BE2C (cell line): ENCODE data around the gene PJVK.

Experiments used
- DNase-seq: peaks from one replicate; pipeline ENCODE4 v3.0.0-alpha.2; 2020
- H3K27me3 ChIP-seq: fragments of 250-450 bp; sonication (Bioruptor Pico); 2 replicates; pipeline ENCODE4 v1.5.1; 2020; ENCODE audit warnings: mild to moderate bottlenecking
- H3K36me3 ChIP-seq: fragments of 250-450 bp; sonication (Bioruptor Pico); 2 replicates; pipeline ENCODE4 v1.5.1; 2020; ENCODE audit warnings: mild to moderate bottlenecking
- H3K4me1 ChIP-seq: fragments of 250-450 bp; sonication (Bioruptor Pico); 2 replicates; pipeline ENCODE4 v1.5.1; 2020
- H3K4me3 ChIP-seq: 2 replicates; pipeline ENCODE4 v1.5.1; 2011; ENCODE audit warnings: low read depth, low read length
- H3K9me3 ChIP-seq: fragments of 250-450 bp; sonication (Bioruptor Pico); 2 replicates; pipeline ENCODE4 v1.5.1; 2020
- CTCF ChIP-seq: IDR thresholded peaks from 2 replicates; pipeline ENCODE4 v1.5.1; 2012; ENCODE audit warnings: mild to moderate bottlenecking, low read depth, low read length

PJVK gene

GRCh38 chr2:178506949-178507348, 55.8 kb downstream of the PJVK start:
- DNase-seq, result no peak
- H3K27me3 ChIP-seq, result no peaks in the 10 kb centered on the region
- TF ChIP-seq CTCF, result no peak
- no peak overlapping the region for H3K4me3 ChIP-seq
- no peaks in the 10 kb centered on the region for H3K4me1 ChIP-seq
- H3K9me3 ChIP-seq, result no peaks in the 10 kb centered on the region
- H3K36me3 ChIP-seq, result no peaks in the 10 kb centered on the region

GRCh38 chr2:178508646-178509045, 57.5 kb downstream of the PJVK start:
- Histone ChIP-seq H3K4me3 (no peak overlapping the region), H3K9me3 (no peaks in the 10 kb centered on the region)

GRCh38 chr2:178510384-178510783, 59.2 kb downstream of the PJVK start:
- Histone ChIP-seq H3K4me3 (no peak overlapping the region), H3K9me3 (no peaks in the 10 kb centered on the region), H3K36me3 (no peaks in the 10 kb centered on the region), H3K4me1 (no peaks in the 10 kb centered on the region), H3K27me3 (no peaks in the 10 kb centered on the region)
- no peak for DNase-seq
- no peak for TF ChIP-seq CTCF

More at GRCh38 chr2:178508646-178509045, 57.5 kb downstream of the PJVK start:
- TF ChIP-seq CTCF, result no peak
- no peak for DNase-seq
- Histone ChIP-seq H3K36me3 (no peaks in the 10 kb centered on the region), H3K4me1 (no peaks in the 10 kb centered on the region), H3K27me3 (no peaks in the 10 kb centered on the region)
